CD4-positive, alpha-beta T cell treated with Interleukin-10 for 1 hour (primary cell): ENCODE results near the gene TNS2.
A peak's percentile ranks its signal among the peaks of the same experiment; 100 is the strongest.
"Not testable (repeated sequence)": the region's sequence is repeated elsewhere in the genome, so short reads cannot be mapped to it uniquely, and the experiment has no call there.

Experiments used
- DNase-seq: peaks from one replicate; pipeline ENCODE4 v3.0.0-alpha.2; 2020

TNS2 gene

DNA sequence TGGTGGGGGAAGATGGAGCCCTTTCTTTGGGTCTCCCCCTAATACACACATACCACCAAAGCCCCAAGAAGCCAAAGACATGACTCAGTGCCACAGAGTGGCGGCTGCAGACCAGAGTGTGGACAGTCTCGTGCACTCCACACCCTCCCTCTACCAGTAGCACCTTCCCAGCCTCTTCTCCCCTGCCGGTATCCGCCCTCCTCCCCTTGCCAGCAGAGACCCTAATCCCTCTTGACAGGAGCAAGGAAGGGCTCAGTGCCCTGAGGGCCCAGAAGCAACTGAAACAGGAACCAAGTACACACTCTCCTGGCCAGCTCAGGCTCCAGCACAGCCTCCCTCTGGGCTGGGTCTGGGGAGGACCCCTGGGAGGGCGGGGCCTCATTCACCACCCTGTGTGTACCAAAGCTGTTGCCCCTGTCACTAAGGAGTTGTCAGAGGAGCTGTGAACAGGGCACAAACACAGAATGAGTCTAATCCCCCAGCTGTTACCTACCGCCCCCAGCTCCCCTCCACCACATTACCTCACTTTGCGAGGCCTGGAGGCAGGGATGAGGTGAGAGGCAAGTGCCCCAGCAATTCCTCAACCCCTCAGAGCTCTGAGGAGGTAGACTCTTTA, 21.1 kb downstream of the TNS2 start:
- DNase-seq = no peak

- DNase-seq = no peak
Observed at GRCh38 chr12:53071591-53072551, 22.0 kb downstream of the TNS2 start.

- DNase-seq = no peak
Observed at GRCh38 chr12:53073881-53074280, 24.0 kb downstream of the TNS2 start.

GRCh38 chr12:53074283-53074998, 24.6 kb downstream of the TNS2 start:
- no peak for DNase-seq

- no peak for DNase-seq
Observed at GRCh38 chr12:53074999-53075370, 25.1 kb downstream of the TNS2 start.

- no peak for DNase-seq
Observed at GRCh38 chr12:53076461-53076860, 26.6 kb downstream of the TNS2 start.

GRCh38 chr12:53077030-53077429, 27.2 kb downstream of the TNS2 start:
- no peak for DNase-seq

DNA sequence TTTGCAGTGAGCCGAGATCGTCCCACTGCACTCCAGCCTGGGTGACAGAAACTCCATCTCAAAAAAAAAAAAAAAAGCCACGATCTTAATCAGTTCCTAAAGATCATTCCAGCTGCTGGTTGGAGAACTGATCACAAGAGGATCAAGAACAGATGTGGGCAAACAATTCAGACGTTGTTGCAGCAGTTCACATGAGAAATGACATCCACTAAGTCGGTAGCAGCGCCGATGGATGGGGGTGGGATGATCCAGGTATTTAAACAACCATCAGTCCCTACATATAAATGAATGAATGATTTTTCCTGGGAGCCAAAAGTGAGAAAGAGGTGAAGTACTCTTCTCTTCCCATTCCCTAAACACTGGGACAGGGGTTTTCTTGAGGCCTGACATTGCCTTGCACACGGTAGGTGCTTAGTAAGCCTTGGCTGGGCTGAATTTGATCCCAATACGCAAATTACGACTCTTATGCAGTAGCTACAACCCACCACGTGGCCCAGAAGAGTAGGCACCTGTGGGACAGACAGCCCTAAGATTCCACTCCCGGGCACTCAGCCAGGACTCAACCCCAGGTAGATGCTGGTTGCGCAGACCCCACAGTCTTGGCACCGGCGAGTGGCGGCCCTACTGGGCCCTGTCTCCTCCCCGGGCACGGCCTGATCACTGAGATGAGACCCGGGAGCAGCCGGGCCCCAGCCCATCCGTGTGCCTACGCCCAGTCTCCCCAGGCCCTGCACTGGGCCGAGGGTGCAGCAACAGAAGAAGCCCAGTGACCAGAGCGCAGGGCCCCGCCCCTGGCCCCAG, 28.8 kb downstream of the TNS2 start:
- DNase-seq = no peak

DNA sequence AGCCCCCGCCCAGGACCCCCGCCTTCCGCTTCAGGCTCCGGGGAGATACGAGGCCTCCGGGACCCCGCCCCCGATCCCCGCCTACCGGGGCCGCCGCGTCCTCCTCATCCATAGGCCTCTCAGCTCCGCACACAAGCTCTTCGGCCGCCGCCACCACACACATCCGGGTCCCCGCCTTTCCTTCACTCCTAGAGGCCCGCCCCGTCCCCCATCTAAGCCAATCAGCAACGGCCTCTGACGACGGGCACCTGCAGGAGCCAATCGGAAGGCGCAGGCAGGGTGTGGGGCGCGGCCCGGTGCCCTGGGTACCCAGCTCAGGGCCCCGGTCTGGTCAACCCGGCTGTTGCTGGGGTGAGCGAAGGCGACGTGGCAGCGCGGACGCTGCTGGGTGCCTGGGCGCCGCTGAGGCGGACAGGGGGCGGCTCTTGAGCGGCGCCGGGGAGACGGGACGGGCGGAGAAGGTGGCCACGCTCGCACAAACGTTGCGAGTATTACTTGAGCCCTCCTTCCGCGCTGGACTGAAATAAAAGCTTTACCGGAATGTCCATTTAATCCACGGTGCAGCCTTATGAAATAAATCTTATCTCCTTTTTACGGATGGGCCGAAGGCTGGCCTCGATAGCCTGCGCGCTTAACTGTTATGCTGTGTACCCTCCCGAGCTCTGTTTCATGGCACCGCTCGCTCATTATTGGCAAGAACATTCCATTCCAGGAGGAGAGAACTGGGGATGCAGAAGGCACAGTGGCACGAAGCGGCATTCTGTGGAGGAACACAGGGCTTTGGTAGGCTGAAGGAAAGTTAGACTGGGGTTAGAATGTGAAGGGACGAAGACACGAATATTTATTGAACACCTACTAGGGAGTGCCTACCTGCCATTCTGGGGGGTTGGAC, 29.6 kb downstream of the TNS2 start, which contains the start of gene SPRYD3:
Gene SPRYD3, minus strand, starts transcription at position 165 of the 892 bp plus-strand sequence. Its CDS starts 57 bp downstream, at position 108.
- peak; percentile 98 for DNase-seq

- no peak for DNase-seq
Observed at GRCh38 chr12:53082637-53083175, 32.8 kb downstream of the TNS2 start.

GRCh38 chr12:53086361-53086760, 36.5 kb downstream of the TNS2 start:
- no peak for DNase-seq

DNA sequence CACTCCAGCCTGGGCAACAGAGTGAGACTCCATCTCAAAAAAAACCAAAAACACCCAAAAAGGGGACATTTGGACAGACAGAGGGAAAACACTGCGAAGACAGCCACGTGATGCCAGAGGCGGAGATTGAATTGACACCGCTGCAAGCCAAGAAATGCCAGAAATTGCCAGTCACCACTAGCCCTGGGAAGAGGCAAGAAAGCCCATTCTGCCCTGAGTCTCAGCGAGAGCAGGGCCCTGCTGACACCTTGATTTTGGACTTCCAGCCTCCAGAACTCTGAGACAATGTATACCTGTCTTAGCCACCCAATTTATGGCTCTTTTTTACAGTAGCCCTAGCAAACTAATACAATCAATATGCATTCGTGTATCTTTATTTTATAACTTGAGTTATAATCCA, 40.2 kb downstream of the TNS2 start:
- no peak for DNase-seq

DNA sequence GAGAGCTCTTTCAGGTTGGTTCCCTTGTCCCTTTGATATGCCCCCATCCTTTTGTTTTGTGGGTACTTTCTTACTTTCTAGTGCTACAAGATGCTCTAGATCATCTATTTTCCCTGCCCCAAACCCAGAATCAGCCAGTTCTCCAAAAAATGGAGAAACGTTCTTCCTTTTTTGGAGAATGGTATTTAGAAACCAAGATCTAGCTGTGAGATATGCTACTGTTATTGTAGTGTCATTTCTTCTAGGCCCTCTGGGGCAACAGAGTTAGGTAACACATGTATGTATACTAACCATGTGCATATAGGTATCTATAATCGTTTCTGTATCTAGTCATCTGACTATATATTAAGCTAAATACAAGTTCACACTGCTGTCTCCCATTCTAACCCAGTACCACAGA, 40.7 kb downstream of the TNS2 start:
- DNase-seq = no peak

GRCh38 chr12:53091756-53092155, 41.9 kb downstream of the TNS2 start:
- DNase-seq = no peak

DNA sequence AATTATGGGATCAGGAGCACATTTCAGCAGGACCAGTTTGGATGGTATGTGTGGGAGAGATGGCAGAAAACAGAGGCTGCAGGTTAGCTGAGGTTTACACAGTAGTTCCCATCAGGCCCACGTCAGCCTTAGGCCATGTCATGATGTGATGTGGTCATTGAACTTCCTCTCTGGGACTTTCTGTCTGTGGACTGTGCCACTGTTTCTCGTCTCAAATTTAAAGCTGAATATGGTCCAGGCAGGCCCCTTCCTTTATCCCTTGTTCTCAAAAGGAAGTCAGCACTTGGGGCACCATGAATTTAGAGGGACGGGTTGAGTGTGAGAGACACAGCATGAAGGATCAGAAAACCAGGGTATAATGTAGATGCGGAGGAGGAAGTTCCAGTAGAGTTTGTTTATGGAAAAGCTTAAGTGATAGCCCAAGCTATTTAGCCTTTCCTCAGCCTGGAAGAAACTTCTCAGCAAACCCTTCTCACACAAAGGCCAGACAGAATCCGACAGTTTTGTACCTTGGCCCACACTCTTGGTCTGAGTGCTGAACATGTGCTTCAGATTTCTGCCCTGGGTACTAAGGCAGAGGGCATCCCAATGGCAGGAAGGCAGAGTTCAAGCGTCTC, 44.0 kb downstream of the TNS2 start:
- DNase-seq = no peak

DNA sequence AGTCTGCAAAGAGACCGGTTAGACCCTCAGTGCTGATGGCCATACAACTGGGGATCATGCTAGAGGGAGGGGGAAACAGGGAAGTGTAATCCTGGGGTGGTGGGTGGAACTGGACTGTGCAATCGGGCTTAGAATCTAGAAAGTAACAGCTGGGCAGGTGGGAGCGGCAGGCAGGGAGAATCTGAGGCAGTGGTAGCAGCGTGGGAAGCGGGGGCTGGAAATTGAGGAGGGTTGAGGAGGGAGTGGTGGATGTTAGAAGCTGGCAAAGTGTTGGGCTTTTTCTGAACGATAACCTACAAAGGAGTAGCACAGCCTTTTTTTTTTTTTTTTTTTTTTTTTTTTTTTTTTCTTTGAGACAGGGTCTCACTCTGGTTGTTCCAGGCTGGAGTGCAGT, 44.5 kb downstream of the TNS2 start:
- DNase-seq = no peak

- not testable (repeated sequence) for DNase-seq
Observed at GRCh38 chr12:53094796-53095595, 45.1 kb downstream of the TNS2 start.

DNA sequence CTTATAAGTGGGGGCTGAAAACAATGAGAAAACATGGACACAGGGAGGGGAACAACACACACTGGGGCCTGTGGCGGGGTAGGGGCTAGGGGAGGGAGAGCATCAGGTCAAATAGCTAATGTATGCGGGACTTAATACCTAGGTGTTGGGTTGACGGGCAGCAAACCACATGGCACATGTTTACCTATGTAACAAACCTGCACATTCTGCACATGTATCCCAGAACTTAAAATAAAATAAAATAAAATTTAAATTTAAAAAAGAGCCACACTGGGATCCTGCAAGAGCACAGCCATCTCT, 45.7 kb downstream of the TNS2 start:
- not testable (repeated sequence) for DNase-seq

- DNase-seq = no peak
Observed at GRCh38 chr12:53096089-53096741, 46.4 kb downstream of the TNS2 start.

DNA sequence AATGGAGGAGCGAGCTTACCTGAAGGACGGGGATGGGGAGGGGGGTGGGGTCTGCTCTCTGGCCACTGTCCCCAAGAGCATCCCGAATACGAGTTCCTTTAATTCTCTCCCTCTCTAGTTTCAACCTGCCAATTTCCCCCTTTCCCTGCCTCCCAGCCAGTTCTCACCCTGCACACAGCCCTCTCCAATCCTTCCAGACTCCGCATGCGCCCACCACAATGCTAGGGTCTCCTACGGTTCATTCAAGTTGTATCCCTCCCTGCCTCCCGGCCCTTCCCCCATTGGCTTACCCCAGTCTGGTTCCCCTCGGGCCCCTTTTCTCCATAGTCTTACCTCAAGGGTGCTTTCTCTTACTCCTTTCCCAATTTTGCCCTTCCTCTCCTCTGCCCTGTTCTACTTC, 46.9 kb downstream of the TNS2 start:
- no peak for DNase-seq
